AG09319 (cell line): ENCODE measurements around the gene KLF11.
"Not testable (repeated sequence)": the region's sequence is repeated elsewhere in the genome, so short reads cannot be mapped to it uniquely, and the experiment has no call there.

Experiments used
- DNase-seq: peaks from one replicate; pipeline ENCODE4 v3.0.0-alpha.2; 2010; ENCODE audit warnings: low read depth; ENCODE audit errors: extremely low read depth
- TF ChIP-seq, protein P1 (sequence below): IDR thresholded peaks from 2 replicates; pipeline ENCODE4 v1.5.1; 2011; ENCODE audit warnings: low read depth, mild to moderate bottlenecking, inconsistent platforms, low read length, moderate library complexity

The KLF11 gene

DNA sequence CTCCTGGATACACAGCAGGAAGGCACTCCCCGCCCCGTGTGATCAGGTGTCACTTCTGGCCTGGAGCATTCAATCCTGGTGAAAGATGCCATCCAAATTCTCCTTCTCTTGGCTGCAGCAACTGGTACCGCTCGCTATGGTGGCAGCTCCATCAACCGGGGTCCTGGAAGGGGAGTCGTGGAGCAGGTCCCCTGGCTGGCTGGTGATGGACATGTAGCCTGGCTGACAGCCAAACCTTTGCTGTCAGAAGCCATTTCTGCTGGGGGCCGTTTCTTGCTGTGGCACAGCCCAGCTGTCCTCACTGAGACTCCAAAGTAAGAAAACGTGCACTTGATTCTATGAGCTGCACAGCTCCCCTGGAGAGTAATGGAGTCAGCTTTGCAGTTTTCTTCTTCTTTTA lies 44.0 kb downstream of the KLF11 start:
- TF ChIP-seq, protein P1, sequence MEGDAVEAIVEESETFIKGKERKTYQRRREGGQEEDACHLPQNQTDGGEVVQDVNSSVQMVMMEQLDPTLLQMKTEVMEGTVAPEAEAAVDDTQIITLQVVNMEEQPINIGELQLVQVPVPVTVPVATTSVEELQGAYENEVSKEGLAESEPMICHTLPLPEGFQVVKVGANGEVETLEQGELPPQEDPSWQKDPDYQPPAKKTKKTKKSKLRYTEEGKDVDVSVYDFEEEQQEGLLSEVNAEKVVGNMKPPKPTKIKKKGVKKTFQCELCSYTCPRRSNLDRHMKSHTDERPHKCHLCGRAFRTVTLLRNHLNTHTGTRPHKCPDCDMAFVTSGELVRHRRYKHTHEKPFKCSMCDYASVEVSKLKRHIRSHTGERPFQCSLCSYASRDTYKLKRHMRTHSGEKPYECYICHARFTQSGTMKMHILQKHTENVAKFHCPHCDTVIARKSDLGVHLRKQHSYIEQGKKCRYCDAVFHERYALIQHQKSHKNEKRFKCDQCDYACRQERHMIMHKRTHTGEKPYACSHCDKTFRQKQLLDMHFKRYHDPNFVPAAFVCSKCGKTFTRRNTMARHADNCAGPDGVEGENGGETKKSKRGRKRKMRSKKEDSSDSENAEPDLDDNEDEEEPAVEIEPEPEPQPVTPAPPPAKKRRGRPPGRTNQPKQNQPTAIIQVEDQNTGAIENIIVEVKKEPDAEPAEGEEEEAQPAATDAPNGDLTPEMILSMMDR: no peak
- no peak for DNase-seq

- TF ChIP-seq, protein P1: no peak
- DNase-seq: no peak
These were observed 46.3 kb downstream of the KLF11 start for GRCh38 chr2:10089565-10090190.

DNA sequence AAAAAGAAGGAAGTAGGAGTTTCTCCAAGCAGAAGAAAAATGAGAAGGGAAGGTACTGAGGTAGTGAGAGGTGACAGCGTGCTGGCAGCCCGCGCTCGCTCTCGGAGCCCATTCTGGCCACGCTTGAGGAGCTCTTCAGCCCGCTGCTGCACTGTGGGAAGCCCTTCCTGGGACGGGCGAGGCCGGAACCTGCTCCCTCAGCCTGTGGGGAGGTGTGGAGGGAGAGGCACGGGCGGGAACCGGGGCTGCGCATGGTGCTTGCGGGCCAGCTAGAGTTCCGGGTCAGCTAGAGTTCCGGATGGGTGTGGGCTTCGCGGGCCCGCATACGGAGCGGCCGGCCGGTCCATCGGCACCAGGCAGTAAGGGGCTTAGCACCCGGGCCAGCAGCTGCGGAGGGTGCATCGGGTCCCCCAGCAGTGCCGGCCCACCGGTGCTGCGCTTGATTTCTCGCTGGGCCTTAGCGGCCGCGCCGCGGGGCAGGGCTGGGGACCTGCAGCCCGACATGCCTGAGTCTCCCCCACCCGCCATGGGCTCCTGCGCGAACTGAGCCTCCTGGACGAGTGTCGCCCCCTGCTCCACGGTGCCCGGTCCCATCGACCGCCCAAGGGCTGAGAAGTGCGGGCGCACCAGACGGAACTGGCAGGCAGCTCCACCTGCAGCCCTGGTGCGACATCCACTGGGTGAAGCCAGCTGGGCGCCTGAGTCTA lies 48.0 kb downstream of the KLF11 start:
- TF ChIP-seq, protein P1: no peak
- no peak for DNase-seq

DNA sequence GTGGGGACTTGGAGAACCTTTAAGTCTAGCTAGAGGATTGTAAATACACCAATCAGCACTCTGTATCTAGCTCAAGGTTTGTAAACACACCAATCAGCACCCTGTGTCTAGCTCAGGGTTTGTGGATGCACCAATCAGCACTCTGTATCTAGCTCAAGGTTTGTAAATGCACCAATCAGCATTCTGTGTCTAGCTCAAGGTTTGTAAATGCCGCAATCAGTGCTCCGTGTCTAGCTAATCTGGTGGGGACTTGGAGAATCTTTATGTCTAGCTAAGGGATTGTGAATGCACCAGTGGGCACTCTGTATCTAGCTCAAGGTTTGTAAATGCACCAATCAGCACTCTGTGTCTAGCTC lies 48.5 kb downstream of the KLF11 start:
- not testable (repeated sequence) for DNase-seq

GRCh38 chr2:10094271-10094814 lies 51.0 kb downstream of the KLF11 start:
- TF ChIP-seq, protein P1: no peak
- DNase-seq: no peak

- TF ChIP-seq, protein P1: no peak
- DNase-seq: no peak
These were observed 51.8 kb downstream of the KLF11 start for GRCh38 chr2:10095175-10095574.

DNA sequence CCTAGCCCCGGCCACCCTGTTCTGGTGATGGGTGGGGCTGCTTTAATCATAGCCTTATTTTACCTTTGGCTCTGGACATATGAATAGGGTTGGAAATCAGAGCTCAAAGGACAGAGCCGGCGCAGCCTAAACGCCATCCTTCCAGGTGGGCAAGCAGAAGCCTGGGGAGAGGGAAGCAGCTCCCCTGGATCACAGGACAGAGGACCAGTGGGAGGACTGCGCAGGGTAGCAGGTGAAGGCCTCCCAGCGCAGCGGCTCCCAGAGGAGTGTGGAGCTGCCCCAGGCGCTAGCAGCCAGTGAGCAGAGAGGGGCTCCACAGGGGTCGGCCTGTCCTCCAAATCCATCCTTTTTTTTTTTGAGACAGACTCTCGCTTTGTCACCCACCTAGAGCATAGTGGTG lies 53.3 kb downstream of the KLF11 start:
- no peak for DNase-seq
- TF ChIP-seq, protein P1: no peak
